Suppressor macrophage treated with lipopolysaccharide for 4 hours (primary cell): ENCODE data around the gene CCM2.
"Not testable (repeated sequence)": the region's sequence is repeated elsewhere in the genome, so short reads cannot be mapped to it uniquely, and the experiment has no call there.

Source experiments
- DNase-seq: peaks from one replicate; pipeline ENCODE4 v3.0.0-alpha.2; 2020

CCM2 gene

DNA sequence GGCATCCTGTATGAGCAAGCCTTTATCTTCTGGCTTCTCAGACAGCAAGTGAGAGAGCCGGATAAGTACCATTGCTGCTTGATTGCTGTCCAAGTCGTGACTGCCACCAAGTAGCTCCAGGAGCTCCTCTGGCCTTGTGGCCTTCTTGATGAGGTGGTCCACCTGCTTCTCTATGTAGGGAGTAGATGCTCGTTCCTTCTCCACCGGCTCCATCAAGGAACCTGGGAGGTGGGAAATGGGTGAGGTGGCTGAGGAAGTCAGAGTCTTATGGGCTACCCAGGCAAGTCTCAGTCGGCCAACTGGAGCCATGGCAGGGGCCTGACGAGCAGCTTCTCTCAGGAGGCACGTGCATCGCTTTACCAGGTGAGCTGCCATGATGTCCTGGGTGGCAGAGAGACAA is 108.9 kb downstream of the CCM2 start:
- DNase-seq = no peak

DNA sequence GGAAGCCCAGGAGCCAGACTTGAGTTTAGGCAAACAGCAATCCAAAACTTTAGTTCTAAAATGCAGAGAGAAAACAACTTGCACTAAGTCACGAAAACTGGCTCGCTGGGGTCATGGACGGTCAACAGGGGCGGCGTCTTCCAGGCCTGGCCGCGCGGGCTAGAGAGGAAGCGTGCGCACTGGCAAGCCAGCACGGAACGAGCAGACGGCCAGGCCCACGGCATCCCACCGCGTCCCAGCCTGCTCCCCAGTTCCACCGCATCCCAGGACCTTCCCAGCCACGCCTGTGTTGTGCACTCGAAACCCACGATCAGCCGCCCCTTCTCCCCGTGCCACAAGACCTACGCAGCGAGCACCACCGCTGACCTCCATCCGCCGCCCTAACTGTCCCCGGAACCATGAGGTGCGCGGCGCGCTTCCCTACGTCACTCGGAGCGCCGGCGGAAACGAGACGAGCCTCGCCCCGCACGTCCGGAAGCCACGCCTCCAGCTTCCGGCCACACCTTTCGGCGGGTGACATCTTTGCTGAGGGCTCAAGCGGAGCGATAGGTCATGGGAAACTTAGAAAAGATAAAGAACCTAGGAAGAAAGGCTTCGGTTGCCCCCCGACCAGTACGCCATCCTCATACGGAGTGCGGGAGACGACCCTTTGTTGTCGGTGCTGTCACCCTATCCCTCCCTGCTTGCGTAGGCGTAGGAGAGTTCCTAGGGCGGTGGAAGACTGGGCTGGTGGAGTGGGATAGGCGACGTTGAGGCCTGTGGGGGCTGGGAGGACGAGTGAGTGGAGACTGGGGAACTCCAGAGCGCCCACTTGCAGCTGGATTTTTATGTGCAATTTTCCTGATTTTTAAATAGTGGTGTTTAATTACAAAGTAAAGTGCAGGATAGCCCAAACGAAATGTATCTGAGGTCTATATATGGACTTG is 111.6 kb downstream of the CCM2 start, which contains the start of gene TBRG4:
Gene TBRG4, minus strand, starts transcription at position 400 of the 926 bp plus-strand sequence. CDS start 2,460 bp downstream, outside the sequence.
- DNase-seq = peak; percentile 99

DNA sequence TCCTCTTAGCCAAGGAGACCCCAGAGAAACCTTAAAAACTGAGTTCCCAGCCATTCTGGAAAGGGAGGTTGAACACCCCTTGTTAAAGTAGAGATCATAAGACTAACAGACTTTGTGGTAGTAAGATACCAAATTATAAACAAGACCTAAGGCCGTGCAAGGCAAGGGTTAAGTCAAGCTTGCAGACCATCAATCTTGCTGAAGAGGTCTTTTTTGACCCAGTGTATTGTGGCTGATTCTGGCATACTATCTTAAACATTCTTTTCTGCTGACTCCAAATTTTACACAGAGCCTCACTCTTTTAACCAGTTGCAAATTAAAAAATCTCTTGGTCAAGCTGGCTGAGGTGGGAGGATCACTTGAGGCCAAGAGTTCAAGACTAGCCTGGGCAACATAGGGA is 112.6 kb downstream of the CCM2 start:
- no peak for DNase-seq

DNA sequence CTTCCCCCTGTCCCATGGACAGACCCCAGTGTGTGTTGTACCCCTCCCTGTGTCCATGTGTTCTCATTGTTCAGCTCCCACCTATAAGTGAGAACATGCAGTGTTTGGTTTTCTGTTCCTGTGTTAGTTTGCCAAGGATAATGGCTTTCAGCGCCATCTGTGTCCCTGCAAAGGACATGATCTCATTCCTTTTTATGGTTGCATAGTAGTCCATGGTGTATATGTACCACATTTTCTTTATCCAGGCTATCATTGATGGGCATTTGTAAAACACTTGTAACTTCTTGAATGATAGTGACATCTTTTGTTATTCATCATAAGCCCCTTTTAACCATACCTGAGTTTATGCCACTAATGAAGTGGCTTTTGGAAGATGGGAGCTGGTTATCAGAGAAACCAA is 114.3 kb downstream of the CCM2 start:
- DNase-seq = not testable (repeated sequence)

DNA sequence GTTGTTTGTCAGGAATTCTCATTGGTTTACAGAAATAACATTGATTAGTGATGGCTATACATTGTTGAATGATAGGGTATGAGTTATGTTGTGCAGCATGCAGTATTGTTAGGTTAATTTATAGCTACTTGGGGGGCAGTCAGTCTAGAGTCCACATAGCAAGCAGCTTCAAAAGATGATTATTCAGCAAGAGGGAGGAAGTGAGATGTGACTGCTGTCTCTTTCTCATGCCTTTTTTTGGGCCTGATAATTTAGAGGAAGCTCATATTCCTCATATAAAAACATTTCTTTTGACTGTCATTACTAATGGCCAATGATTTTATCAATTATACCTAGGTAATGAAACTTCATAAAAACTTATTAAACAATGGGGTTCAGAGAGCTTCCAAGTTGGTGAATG is 114.9 kb downstream of the CCM2 start:
- peak; percentile 25 for DNase-seq

DNA sequence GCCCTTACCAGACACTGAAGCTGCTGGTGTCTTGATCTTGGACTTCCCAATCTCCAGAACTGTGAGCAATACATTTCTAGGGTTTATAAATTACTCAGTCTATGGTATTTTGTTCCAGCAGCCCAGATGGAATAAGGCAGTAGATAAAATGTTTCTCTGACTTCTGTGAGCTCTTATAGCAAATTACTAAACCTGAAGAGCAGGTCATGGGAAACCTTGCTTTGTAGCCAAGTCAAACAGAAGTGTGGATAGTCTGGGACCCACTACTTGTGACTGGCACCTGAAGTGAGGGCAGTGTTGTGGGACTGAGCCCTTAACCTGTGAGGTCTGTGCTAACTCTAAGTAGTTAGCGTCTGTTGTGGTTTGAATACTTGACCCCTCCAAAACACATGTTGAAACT is 116.0 kb downstream of the CCM2 start:
- DNase-seq = no peak

DNA sequence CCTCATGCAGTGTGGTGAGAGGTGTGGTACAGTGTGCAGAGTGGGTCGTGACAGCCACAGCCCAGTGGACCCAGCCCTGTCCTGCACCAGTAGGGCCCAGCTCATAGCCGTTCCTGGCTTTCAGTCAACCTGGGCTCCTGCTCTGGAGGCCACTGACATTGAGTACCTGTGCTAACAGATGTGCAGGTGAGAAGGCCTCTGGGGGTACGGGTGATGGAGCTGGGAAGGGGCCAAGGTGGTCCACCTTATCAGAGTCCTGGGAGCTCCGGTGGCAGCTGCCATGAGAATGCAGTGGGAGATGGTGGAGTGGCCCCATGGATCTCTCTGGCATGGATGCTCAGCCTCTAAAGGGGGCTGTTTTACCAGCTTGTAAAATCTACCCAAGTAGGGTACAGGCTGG is 117.6 kb downstream of the CCM2 start:
- DNase-seq = no peak

DNA sequence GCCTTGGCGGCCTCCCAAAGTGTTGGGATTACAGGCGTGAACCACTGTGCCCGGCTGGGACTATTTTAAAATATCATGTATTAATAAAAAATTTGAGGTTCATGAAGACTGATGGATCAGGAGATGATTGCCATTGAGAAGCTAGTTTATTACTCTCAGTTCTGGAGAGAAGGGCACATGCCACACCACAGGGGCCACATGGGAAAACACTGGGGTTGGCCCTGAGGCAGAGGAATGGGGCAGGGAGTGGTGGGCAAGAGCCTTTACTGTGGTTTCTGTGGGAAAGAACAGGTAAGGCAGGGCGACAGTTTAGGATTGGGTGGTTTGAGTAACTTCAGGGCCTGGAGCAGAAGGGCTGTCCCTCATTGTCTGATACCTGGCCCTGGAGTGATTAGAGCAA is 118.3 kb downstream of the CCM2 start:
- DNase-seq = no peak

DNA sequence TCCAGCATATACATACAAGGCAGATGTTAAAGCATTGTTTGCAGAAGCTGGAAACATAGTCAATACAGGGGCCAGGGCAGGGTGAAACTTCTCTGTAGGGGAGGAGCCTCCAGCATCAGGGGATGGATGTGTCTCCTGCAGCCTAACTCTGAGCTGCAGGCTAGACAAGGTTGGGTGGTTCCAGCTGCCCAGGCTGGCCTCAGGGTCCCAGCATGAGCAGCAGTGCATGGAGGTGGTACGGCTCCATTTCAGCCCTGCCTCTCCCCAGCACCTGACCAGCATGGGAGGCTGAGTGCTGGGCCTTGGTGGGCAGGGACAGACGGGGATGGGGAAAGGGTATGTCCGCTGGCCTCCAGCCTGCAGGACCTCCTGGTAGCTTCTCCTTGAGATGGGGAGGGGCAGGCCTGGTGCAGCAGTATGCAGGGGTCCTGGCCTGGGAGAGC is 118.9 kb downstream of the CCM2 start:
- no peak for DNase-seq

DNA sequence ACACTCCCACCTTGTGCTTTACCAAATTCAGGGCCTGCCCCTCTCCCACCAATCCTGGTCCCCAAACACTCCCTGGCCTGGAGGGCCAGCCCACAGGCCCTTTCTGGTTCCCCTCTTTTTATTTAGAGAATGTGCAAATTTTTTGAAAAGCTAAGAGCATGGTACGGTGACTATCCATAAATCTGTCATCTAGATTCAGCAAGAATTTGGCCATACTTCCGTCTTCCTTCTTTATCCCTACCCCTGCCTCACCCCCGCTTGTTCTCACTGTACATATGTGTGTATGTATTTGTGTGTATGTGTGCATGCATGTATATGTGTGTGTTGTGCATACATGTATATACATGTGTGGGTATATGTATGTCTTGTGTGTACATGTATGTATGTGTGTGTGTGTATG is 119.5 kb downstream of the CCM2 start:
- no peak for DNase-seq

DNA sequence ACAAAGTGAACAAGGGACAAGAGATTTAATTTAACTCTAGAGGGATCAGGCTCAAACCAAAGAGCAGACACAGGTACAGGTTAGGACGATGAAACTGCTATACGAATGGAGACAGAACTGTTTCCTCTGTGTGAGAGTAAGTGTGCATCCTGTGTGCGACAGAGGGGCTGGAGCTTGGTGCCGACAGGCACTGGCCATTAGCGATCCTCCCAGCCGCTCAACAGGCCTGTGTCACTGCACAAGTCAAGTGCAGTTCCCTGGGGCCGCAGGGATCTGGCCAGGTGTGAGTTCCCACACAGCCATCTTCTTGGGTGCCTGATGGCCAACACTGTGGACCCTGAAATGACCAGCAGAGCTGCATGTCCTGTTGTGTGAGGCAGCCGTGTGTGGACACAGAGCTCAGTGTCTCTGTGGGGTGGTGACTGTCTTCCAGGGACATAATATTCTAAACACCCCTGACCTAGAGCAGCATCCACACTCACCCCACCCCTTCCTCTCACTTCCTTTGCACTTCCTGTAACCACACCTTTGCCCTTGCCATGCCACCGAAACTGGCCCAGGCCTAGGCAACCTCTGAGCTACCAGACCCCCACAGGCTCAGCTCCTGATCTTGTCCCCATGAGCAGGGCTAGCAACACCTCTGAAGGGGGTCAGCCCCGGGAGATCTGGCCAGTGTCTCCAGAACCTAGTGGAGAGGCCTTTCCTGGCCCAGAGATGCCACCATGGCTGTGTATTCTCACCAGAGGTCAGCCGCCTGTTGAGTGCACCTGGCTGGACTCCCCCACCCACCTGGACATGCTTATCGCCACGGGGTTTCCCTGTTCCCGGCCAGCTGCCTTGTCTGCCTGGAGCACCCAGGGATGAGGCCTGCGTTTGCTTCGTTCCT is 123.2 kb downstream of the CCM2 start:
- no peak for DNase-seq

DNA sequence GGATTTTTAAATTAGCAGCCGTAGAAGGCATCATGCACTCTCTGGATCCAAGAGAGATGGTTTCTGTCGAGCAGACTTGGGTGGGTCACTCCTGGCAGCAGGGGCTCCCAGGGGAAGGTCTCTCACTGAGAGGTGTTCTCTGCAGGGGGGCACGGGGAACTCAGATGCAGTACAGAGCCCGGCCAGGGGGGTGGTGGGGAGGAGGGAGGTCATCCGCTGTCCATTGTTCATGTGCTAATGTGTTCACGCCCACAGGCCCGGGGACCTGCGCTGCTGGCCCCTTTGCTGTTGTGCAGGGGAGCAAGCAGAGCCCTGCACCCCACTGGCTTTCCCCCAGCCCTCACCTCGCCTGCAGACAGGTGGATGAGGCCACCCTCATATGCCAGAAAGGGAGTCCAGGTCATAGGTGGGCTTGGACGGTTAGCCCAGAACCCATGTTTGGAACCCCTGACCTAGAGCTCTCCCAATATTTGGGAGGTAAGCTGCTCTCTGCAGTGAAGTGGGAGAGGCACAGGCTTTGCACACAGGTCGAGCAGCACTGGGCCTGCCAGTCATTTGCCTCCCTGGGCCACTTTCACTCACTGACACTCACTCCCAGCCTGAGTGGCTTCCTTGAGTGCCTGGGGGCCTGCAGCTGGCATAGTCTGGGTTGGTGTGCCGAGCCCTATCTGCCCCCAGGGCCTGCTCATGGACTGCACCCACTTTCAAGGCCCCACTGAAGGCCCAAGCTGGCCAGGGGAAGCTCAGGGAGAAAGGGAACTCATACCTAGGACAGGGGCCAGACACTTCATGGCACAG is 124.1 kb downstream of the CCM2 start:
- no peak for DNase-seq

DNA sequence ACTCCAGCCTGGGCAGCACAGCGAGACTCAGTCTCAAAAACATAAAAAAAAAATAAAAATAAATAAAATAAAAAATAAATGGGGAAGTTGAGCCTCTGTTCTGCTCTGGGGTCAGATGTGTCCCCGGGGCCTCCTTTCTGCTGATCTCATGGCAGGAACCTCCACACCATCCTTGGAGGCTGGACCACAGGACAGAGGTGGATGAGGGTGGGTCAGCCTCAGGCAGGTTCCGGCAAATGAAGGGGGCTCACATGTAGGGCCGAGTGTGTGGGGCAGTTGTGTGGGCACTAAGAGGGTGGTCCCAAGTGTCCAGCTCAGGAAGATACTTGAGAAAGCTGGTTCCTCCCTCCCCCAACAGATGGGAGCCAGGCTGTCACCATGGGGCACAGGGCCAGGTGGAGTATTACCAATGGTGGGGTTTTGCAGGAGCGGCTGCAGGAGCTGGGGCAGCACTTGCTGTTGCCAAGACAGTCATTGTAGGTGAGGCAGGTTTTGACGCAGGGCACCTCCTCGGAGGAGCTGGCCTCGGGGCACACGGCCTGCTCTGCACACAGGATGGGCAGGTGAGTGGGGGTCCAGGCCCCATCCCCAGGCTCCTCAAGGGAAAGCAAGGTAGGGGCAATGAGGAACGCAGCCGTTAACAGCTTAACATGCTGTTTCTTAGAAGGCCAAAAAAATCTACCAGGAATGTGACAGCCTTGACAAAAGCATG is 125.3 kb downstream of the CCM2 start:
- no peak for DNase-seq
